Stromal cell of bone marrow (primary cell): ENCODE measurements around the gene ZIC4.

ENCODE experiments used
- DNase-seq: peaks from one replicate; pipeline ENCODE4 v3.0.0-alpha.2; 2012; ENCODE audit warnings: low read depth

ZIC4 gene

GRCh38 chr3:147354623-147355022 is 51.7 kb downstream of the ZIC4 start:
- DNase-seq, result no peak

DNA sequence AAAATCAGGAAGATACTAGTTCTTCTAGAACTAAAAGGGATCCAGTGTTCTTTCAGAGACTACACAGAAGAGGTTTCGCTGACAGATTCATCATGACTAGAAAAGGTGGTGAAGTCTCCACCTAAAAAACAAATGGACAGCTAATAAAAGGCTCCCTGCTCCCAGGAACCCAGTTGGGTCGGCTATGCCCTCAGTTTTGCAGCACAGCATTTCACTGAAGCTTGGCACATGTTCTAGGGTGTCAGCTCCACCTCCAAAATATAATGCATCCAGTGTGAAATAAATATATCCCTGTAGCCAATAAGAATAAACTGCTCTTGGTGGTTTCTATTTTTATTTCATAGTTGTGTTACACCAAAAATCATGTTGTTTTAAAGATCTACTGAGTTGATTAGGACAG is 55.0 kb downstream of the ZIC4 start:
- no peak for DNase-seq

DNA sequence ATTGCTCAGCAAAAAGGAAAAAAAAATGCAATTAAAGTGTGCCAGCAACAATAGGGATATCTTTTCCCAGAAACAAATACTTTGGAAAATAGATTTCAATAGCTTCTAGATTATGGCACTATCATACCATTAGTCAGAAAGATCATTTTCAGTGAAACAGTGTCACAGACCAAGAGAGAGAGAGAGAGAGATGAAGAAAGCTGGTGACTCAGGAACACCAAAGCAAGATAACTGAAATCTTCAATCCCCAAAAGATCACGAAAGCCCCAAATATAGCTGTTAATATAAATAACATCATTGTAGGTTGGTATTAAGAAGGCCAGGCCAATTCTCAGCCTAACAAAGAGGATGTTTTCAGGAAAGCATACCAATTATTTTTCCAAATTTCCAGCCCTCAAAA is 57.4 kb downstream of the ZIC4 start:
- DNase-seq, result no peak

DNA sequence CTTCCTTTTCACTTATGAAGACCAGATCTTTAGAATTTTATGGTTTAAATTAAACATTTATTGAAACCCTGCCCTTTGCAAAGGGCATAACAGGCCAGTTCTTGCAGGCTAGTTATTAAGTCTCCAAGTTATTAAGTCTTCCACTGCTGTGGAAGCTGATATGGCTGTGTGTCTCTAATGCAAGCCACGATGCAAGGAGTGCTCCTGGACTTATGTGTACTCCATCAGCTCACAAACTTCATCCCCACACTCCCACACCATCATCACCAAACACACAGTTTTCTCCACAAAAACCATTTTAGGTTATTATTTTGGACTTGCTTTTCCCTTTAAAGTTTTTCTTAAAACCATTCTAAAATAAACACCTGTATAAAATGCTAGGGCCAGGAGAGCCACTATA is 62.4 kb downstream of the ZIC4 start:
- DNase-seq, result no peak

DNA sequence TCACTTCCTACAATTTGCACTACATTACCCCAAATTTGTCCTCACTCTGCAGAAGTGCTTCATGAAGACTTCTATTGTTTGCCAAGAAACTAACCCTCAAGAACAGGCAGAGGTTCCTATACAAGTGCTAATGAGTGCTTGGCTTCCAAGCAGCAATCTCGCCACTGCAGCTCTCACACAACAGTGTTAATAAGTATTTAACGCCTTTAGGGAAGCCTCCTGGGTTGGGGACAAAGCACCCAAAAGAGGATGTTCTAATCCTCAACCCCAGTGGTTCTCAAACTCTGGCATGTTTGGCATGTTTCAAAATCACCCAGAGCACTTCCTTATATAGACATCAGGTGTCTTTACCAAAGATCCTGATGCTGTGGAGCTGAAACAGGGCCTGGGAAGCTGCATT is 64.6 kb downstream of the ZIC4 start:
- DNase-seq, result no peak

DNA sequence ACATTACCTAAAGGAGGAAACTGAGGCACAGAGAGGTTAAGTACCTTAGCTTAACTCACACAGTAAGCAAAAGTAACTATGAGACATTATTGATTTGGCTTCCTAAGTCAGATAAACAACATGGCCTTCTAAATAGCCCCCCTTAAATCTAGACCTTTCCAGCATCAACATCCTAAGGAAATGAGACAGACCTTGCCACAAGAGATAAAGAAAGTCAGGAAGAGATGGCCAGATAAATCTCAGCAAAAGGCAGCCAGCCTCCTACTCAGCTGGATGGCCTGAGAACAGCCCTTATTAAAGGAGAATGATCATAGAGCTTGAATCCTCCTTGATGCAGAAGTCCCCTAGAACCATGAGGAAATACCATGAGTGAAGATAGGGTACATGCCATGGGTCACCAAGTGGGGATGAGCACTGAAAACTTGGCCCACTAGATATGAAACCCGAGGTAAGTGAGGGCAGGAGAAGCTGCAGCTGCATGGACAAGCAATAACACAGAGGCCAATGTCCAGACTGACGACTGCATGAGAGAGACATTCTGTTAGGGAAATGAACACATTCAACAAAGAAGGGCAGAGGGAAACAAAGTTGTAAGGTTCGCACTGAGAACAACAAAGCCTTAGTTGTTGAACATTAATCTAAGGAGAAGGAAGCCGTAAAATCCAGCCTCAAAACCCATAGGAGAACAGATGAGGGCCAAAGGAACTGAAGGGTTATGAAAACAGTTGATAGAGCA is 69.6 kb downstream of the ZIC4 start:
- DNase-seq, result no peak
